GM23338 (cell line): Measurements from ENCODE around the gene C17orf107. TPM values are rescaled to one million over a fixed set of nuclear protein-coding genes. Genes with fewer than 3 reads are reported as not detected.
"Not testable (repeated sequence)": the region's sequence is repeated elsewhere in the genome, so short reads cannot be mapped to it uniquely, and the experiment has no call there.

ENCODE experiments used
- ATAC-seq: fragments of 200-7000 bp; cut with Tn5 transposase; 3 replicates; pipeline ENCODE4 v1.9.1; 2020
- DNase-seq: peaks from one replicate; pipeline ENCODE4 v3.0.0-alpha.2; 2015; ENCODE audit warnings: low spot score
- H2AFZ ChIP-seq: fragments of 200-600 bp; sonication (generic); 2 replicates; pipeline ENCODE4 v1.8.0; 2016; ENCODE audit warnings: antibody characterized with exemption, mild to moderate bottlenecking, moderate library complexity
- H3F3A ChIP-seq: fragments of 200-600 bp; sonication (generic); replicated peaks from 2 replicates; pipeline ENCODE4 v1.8.0; 2017; ENCODE audit warnings: antibody characterized with exemption, mixed run types, low read depth
- H3K27ac ChIP-seq: fragments of 200-600 bp; sonication (generic); 2 replicates; pipeline ENCODE4 v1.6.1; 2016; ENCODE audit warnings: low read depth
- H3K27me3 ChIP-seq: fragments of 200-600 bp; sonication (generic); 2 replicates; pipeline ENCODE4 v1.8.0; 2016; ENCODE audit warnings: mild to moderate bottlenecking, mixed run types, moderate library complexity; ENCODE audit not compliant: insufficient read depth
- H3K36me3 ChIP-seq: fragments of 200-600 bp; sonication (generic); 2 replicates; pipeline ENCODE4 v1.8.0; 2016; ENCODE audit warnings: mild to moderate bottlenecking; ENCODE audit not compliant: insufficient read depth
- H3K4me1 ChIP-seq: fragments of 200-600 bp; sonication (generic); 2 replicates; pipeline ENCODE4 v1.8.0; 2016; ENCODE audit warnings: mild to moderate bottlenecking, moderate library complexity; ENCODE audit not compliant: insufficient read depth
- H3K4me2 ChIP-seq: fragments of 200-600 bp; sonication (generic); 2 replicates; pipeline ENCODE4 v1.7.1; 2017; ENCODE audit warnings: mixed run types
- H3K4me3 ChIP-seq: fragments of 200-600 bp; sonication (generic); 2 replicates; pipeline ENCODE4 v1.6.1; 2016; ENCODE audit warnings: mixed run types
- H3K79me2 ChIP-seq: fragments of 200-600 bp; sonication (generic); replicated peaks from 2 replicates; pipeline ENCODE4 v1.8.0; 2017; ENCODE audit warnings: mild to moderate bottlenecking; ENCODE audit not compliant: insufficient read depth
- H3K9me2 ChIP-seq: fragments of 200-600 bp; sonication (generic); 2 replicates; pipeline ENCODE4 v1.8.0; 2017; ENCODE audit not compliant: insufficient read depth
- H4K20me1 ChIP-seq: fragments of 200-600 bp; sonication (generic); replicated peaks from 2 replicates; pipeline ENCODE4 v1.8.0; 2017; ENCODE audit warnings: mild to moderate bottlenecking; ENCODE audit not compliant: insufficient read depth
- H3K27ac Mint-ChIP-seq: 2 replicates; pipeline ENCODE4 v1.8.0; 2020; ENCODE audit warnings: inconsistent platforms, mild to moderate bottlenecking, moderate library complexity, mixed read lengths
- H3K27me3 Mint-ChIP-seq: 3 replicates; pipeline ENCODE4 v1.8.0; 2022; ENCODE audit warnings: low read depth, mild to moderate bottlenecking, moderate library complexity, mixed read lengths, inconsistent platforms; ENCODE audit not compliant: insufficient read depth, poor library complexity
- H3K36me3 Mint-ChIP-seq: 3 replicates; pipeline ENCODE4 v1.8.0; 2021; ENCODE audit warnings: low read depth, mild to moderate bottlenecking, inconsistent platforms, moderate library complexity, mixed read lengths
- H3K4me1 Mint-ChIP-seq: 3 replicates; pipeline ENCODE4 v1.8.0; 2020; ENCODE audit warnings: mild to moderate bottlenecking, inconsistent platforms, mixed read lengths
- H3K4me3 Mint-ChIP-seq: 3 replicates; pipeline ENCODE4 v1.8.0; 2021; ENCODE audit warnings: moderate library complexity, mild to moderate bottlenecking, inconsistent platforms, mixed read lengths
- H3K9me3 Mint-ChIP-seq: 3 replicates; pipeline ENCODE4 v1.8.0; 2020; ENCODE audit warnings: moderate library complexity, mild to moderate bottlenecking, inconsistent platforms, mixed read lengths
- CREB1 ChIP-seq: fragments of 250-450 bp; sonication (Bioruptor Pico); IDR thresholded peaks from 2 replicates; pipeline ENCODE4 v1.5.0; 2020; ENCODE audit warnings: low read depth, mild to moderate bottlenecking, moderate library complexity
- EZH2 ChIP-seq: fragments of 200-600 bp; sonication (generic); IDR thresholded peaks from one replicate; pipeline ENCODE4 v1.8.0; 2017; ENCODE audit warnings: antibody characterized with exemption, mild to moderate bottlenecking, low read depth; ENCODE audit not compliant: unreplicated experiment
- EZH2phosphoT487 ChIP-seq: fragments of 200-600 bp; sonication (generic); IDR thresholded peaks from one replicate; pipeline ENCODE4 v1.8.1; 2018; ENCODE audit warnings: antibody characterized with exemption; ENCODE audit not compliant: unreplicated experiment
- JUNB ChIP-seq: IDR thresholded peaks from one replicate; pipeline ENCODE4 v1.6.1; 2016; ENCODE audit warnings: antibody characterized with exemption; ENCODE audit not compliant: unreplicated experiment
- POLR2AphosphoS5 ChIP-seq: IDR thresholded peaks from 2 replicates; pipeline ENCODE4 v1.6.1; 2016; ENCODE audit warnings: antibody characterized with exemption, low read depth
- STAT1 ChIP-seq: IDR thresholded peaks from one replicate; pipeline ENCODE4 v1.6.1; 2016; ENCODE audit warnings: antibody characterized with exemption; ENCODE audit not compliant: unreplicated experiment
- polyA plus RNA-seq: library from polyadenylated mRNA; unstranded; fragments of >200 nt; fragmentation: Nextera tagmentation; extraction: Ambion mirVana; gene quantifications from 2 replicates; pipeline ENCODE4 v1.2.1, GENCODE V29; 2016
- total RNA-seq: library from RNA; depleted of rRNA; stranded (reverse); fragments of >200 nt; shearing (Covaris generic); gene quantifications from 2 replicates; pipeline ENCODE4 v1.2.3, GENCODE V29; 2014
- TF ChIP-seq, protein P1 (sequence below), 2 experiments: fragments of 200-600 bp in 1 of 2; sonication (generic) in 1 of 2; conservative IDR thresholded peaks; 2 replicates each; pipeline versions ENCODE4 v1.5.1 to v1.6.1; 2016 to 2017; ENCODE audit warnings: antibody characterized with exemption in 2 of 2, low read depth in 2 of 2, mild to moderate bottlenecking in 2 of 2, moderate library complexity in 1 of 2
- TF ChIP-seq, protein P2 (sequence below): fragments of 250-450 bp; sonication (Bioruptor Pico); IDR thresholded peaks from 2 replicates; pipeline ENCODE4 v1.5.0; 2020; ENCODE audit warnings: mild to moderate bottlenecking, moderate library complexity

The C17orf107 gene
- total and polyA plus RNA-seq, 2 experiments from 2014 or later: 1.9 to 5.9 TPM

DNA sequence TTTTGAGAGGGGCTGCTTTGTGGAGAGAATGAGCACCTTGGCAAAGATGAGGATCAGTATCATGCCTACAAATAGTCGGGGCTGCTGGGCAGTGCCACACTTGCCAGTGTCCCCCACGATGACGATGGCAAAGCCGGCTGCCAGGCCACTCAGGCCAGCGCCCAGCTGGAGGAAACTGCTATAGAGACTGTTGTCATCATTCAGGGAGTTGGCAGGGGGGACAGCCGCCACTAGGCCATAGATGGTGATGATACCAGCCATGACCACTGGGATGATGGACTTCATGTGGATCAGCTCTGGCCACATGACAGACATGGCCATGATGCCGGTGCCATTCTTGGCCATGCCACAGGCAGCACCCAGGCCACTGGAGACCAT, 42.4 kb upstream of the C17orf107 start:
- H3K4me1 ChIP-seq: peaks cover 58% of the 10 kb centered on the region
- no peak overlapping the region for H3K27ac ChIP-seq
- H3K4me3 ChIP-seq: no peak overlapping the region
- H4K20me1 ChIP-seq: peaks cover 5% of the 10 kb centered on the region; the same call in 1 of the 2 replicates
- no peak overlapping the region for H3K4me2 ChIP-seq
- DNase-seq: no peak
- ATAC-seq: no peak
- peaks cover 19% of the 10 kb centered on the region for H3K79me2 ChIP-seq
- peaks cover 13% of the 10 kb centered on the region; the same call in 1 of the 2 replicates for H3F3A ChIP-seq
- TF ChIP-seq, protein P1, sequence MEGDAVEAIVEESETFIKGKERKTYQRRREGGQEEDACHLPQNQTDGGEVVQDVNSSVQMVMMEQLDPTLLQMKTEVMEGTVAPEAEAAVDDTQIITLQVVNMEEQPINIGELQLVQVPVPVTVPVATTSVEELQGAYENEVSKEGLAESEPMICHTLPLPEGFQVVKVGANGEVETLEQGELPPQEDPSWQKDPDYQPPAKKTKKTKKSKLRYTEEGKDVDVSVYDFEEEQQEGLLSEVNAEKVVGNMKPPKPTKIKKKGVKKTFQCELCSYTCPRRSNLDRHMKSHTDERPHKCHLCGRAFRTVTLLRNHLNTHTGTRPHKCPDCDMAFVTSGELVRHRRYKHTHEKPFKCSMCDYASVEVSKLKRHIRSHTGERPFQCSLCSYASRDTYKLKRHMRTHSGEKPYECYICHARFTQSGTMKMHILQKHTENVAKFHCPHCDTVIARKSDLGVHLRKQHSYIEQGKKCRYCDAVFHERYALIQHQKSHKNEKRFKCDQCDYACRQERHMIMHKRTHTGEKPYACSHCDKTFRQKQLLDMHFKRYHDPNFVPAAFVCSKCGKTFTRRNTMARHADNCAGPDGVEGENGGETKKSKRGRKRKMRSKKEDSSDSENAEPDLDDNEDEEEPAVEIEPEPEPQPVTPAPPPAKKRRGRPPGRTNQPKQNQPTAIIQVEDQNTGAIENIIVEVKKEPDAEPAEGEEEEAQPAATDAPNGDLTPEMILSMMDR (conservative IDR thresholded peaks at IDR 0.05; ENCODE audit: low read depth in 2 of 2): no peak
- TF ChIP-seq EZH2 (no peak), STAT1 (no peak), EZH2phosphoT487 (no peak), JUNB (no peak), CREB1 (no peak), POLR2AphosphoS5 (no peak)
- TF ChIP-seq, protein P2, sequence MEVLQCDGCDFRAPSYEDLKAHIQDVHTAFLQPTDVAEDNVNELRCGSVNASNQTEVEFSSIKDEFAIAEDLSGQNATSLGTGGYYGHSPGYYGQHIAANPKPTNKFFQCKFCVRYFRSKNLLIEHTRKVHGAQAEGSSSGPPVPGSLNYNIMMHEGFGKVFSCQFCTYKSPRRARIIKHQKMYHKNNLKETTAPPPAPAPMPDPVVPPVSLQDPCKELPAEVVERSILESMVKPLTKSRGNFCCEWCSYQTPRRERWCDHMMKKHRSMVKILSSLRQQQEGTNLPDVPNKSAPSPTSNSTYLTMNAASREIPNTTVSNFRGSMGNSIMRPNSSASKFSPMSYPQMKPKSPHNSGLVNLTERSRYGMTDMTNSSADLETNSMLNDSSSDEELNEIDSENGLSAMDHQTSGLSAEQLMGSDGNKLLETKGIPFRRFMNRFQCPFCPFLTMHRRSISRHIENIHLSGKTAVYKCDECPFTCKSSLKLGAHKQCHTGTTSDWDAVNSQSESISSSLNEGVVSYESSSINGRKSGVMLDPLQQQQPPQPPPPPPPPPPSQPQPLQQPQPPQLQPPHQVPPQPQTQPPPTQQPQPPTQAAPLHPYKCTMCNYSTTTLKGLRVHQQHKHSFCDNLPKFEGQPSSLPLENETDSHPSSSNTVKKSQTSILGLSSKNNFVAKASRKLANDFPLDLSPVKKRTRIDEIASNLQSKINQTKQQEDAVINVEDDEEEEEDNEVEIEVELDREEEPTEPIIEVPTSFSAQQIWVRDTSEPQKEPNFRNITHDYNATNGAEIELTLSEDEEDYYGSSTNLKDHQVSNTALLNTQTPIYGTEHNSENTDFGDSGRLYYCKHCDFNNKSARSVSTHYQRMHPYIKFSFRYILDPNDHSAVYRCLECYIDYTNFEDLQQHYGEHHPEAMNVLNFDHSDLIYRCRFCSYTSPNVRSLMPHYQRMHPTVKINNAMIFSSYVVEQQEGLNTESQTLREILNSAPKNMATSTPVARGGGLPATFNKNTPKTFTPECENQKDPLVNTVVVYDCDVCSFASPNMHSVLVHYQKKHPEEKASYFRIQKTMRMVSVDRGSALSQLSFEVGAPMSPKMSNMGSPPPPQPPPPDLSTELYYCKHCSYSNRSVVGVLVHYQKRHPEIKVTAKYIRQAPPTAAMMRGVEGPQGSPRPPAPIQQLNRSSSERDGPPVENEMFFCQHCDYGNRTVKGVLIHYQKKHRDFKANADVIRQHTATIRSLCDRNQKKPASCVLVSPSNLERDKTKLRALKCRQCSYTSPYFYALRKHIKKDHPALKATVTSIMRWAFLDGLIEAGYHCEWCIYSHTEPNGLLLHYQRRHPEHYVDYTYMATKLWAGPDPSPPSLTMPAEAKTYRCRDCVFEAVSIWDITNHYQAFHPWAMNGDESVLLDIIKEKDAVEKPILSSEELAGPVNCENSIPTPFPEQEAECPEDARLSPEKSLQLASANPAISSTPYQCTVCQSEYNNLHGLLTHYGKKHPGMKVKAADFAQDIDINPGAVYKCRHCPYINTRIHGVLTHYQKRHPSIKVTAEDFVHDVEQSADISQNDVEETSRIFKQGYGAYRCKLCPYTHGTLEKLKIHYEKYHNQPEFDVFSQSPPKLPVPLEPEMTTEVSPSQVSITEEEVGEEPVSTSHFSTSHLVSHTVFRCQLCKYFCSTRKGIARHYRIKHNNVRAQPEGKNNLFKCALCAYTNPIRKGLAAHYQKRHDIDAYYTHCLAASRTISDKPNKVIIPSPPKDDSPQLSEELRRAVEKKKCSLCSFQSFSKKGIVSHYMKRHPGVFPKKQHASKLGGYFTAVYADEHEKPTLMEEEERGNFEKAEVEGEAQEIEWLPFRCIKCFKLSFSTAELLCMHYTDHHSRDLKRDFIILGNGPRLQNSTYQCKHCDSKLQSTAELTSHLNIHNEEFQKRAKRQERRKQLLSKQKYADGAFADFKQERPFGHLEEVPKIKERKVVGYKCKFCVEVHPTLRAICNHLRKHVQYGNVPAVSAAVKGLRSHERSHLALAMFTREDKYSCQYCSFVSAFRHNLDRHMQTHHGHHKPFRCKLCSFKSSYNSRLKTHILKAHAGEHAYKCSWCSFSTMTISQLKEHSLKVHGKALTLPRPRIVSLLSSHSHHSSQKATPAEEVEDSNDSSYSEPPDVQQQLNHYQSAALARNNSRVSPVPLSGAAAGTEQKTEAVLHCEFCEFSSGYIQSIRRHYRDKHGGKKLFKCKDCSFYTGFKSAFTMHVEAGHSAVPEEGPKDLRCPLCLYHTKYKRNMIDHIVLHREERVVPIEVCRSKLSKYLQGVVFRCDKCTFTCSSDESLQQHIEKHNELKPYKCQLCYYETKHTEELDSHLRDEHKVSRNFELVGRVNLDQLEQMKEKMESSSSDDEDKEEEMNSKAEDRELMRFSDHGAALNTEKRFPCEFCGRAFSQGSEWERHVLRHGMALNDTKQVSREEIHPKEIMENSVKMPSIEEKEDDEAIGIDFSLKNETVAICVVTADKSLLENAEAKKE (CRISPR knock-in tag): no peak
- peaks cover 9% of the 10 kb centered on the region; the same call in 2 of the 3 replicates for H3K36me3 Mint-ChIP-seq
- H3K27ac Mint-ChIP-seq: peak overlapping the region; percentile 69; the same call in 1 of the 2 replicates
- peaks cover 16% of the 10 kb centered on the region for H3K27me3 Mint-ChIP-seq
- no peak overlapping the region; the same call in 2 of the 3 replicates for H3K4me3 Mint-ChIP-seq
- no peaks in the 10 kb centered on the region for H3K27me3 ChIP-seq
- H3K36me3 ChIP-seq: no peaks in the 10 kb centered on the region
- no peaks in the 10 kb centered on the region for H3K9me3 Mint-ChIP-seq
- H3K9me2 ChIP-seq: no peaks in the 10 kb centered on the region
- H2AFZ ChIP-seq: no peak overlapping the region
- peaks cover 65% of the 10 kb centered on the region for H3K4me1 Mint-ChIP-seq

DNA sequence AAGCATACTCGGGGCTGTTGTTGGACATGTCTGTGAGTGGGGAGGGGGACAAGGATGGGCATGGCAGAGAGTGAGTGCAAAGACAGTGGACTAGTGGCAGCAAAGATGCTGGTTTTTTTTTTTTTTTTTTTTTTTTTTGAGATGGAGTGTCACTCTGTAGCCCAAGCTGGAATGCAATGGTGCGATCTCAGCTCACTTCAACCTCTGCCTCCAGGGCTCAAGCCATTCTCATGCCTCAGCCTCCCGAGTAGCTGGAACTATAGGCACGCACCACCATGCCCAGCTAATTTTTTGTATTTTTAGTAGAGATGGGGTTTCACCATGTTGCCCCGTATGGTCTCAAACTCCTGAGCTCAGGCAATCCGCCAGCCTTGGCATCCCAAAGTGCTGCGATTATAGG, 42.0 kb upstream of the C17orf107 start:
- not testable (repeated sequence) for H3K9me3 Mint-ChIP-seq, H3K36me3 Mint-ChIP-seq, DNase-seq, ATAC-seq, H3K9me2 ChIP-seq, H4K20me1 ChIP-seq, H3K36me3 ChIP-seq, H3K27me3 ChIP-seq, H2AFZ ChIP-seq
- peaks cover 61% of the 10 kb centered on the region for H3K4me1 Mint-ChIP-seq
- peak overlapping the region; percentile 85 for H3K27ac ChIP-seq
- H3K4me2 ChIP-seq: peak overlapping the region; percentile 75
- peaks cover 58% of the 10 kb centered on the region for H3K4me1 ChIP-seq
- H3K79me2 ChIP-seq: peaks cover 18% of the 10 kb centered on the region
- peak overlapping the region; percentile 66 for H3K27ac Mint-ChIP-seq
- H3F3A ChIP-seq: peaks cover 13% of the 10 kb centered on the region; the same call in 1 of the 2 replicates
- H3K4me3 ChIP-seq: peak overlapping the region; percentile 38
- peak overlapping the region; percentile 11; the same call in 1 of the 3 replicates for H3K4me3 Mint-ChIP-seq
- H3K27me3 Mint-ChIP-seq: peaks cover 14% of the 10 kb centered on the region
